Panc1 (cell line): ENCODE data around the gene ABCB6. TPM values are rescaled to one million over a fixed set of nuclear protein-coding genes. Genes with fewer than 3 reads are reported as not detected.

Experiments
- ATAC-seq: fragments of 200-7000 bp; cut with Tn5 transposase; 2 replicates; pipeline ENCODE4 v1.9.1; 2020; ENCODE audit warnings: mild to moderate bottlenecking, moderate library complexity
- BruUV-seq: library from RNA; stranded (reverse); fragments of 400-500 nt; replicated peaks from 2 replicates; lab custom pipeline; 2021; lab: Mats Ljungman, UMichigan
- CTCF ChIA-PET: fragments of 300-600 bp; sonication (Branson Sonifier 250); formaldehyde crosslinking; loops from one replicate; lab custom pipeline; 2022; ENCODE audit warnings: antibody characterized with exemption; lab: Charles Lee
- POLR2A ChIA-PET: fragments of 300-600 bp; sonication (Branson Sonifier 250); formaldehyde crosslinking; loops from one replicate; lab custom pipeline; 2022; ENCODE audit warnings: antibody characterized with exemption; lab: Charles Lee
- DNase-seq: peaks from one replicate; pipeline ENCODE4 v3.0.0-alpha.2; 2010; ENCODE audit warnings: low read depth, low spot score
- H3K27ac ChIP-seq: 2 replicates; pipeline ENCODE4 v1.5.1; 2011; ENCODE audit warnings: mild to moderate bottlenecking, low read length, inconsistent platforms
- H3K27me3 ChIP-seq: fragments of 200-500 bp; sonication (Bioruptor generic); 2 replicates; pipeline ENCODE4 v1.6.0; 2014; ENCODE audit warnings: low read length, inconsistent platforms; ENCODE audit not compliant: control insufficient read depth, insufficient read depth
- H3K36me3 ChIP-seq: fragments of 200-500 bp; sonication (Bioruptor generic); 2 replicates; pipeline ENCODE4 v1.5.1; 2014; ENCODE audit warnings: inconsistent platforms, mild to moderate bottlenecking, low read length, moderate library complexity; ENCODE audit not compliant: control insufficient read depth, insufficient read depth
- H3K4me1 ChIP-seq: 2 replicates; pipeline ENCODE4 v1.5.1; 2011; ENCODE audit warnings: inconsistent platforms, mild to moderate bottlenecking, low read length, moderate library complexity; ENCODE audit not compliant: control insufficient read depth, insufficient read depth
- H3K4me3 ChIP-seq, 2 experiments: 2 replicates each; pipeline ENCODE4 v1.5.1; 2011 to 2012; ENCODE audit warnings: low read depth in 2 of 2, low read length in 2 of 2, mild to moderate bottlenecking in 2 of 2, inconsistent platforms in 1 of 2, moderate library complexity in 1 of 2
- H3K9me3 ChIP-seq: fragments of 200-500 bp; sonication (Bioruptor generic); 2 replicates; pipeline ENCODE4 v1.5.1; 2014; ENCODE audit warnings: low read depth, mild to moderate bottlenecking, inconsistent platforms, low read length, moderate library complexity; ENCODE audit not compliant: control insufficient read depth, insufficient read depth
- POLR2AphosphoS5 ChIP-seq: IDR thresholded peaks from 2 replicates; pipeline ENCODE4 v1.6.1; 2012; ENCODE audit warnings: mild to moderate bottlenecking, low read depth, low read length, moderate library complexity
- SIN3A ChIP-seq: IDR thresholded peaks from 2 replicates; pipeline ENCODE4 v1.6.1; 2012; ENCODE audit warnings: low read depth, mild to moderate bottlenecking, low read length, moderate library complexity, borderline replicate concordance; ENCODE audit not compliant: insufficient read depth
- TCF7L2 ChIP-seq: IDR thresholded peaks from 2 replicates; pipeline ENCODE4 v1.6.1; 2011; ENCODE audit warnings: mild to moderate bottlenecking, low read depth, low read length, inconsistent platforms
- in situ Hi-C: cut with HindIII; loops from 2 replicates; pipeline ENCODE4 v1.10.0; 2016; ENCODE audit warnings: low sequenced_read_pairs, low pct_unique_long_range_greater_than_20kb
- intact Hi-C: fragments of 100-400 bp; cut with micrococcal nuclease; formaldehyde crosslinking; loops from one replicate; pipeline ENCODE4 v1.10.0; 2022; ENCODE audit not compliant: unreplicated experiment
- total RNA-seq: library from RNA; stranded (reverse); gene quantifications from one replicate; pipeline ENCODE4 v1.2.1, GENCODE V29; 2021; ENCODE audit not compliant: unreplicated experiment
- TF ChIP-seq, protein P1 (sequence below): fragments of 450-650 bp; IDR thresholded peaks from 2 replicates; pipeline ENCODE4 v1.5.1; 2017; ENCODE audit warnings: mild to moderate bottlenecking
- TF ChIP-seq, protein P2 (sequence below), 2 experiments: IDR thresholded peaks; 2 replicates each; pipeline ENCODE4 v1.6.1; 2011 to 2012; ENCODE audit warnings: low read depth in 2 of 2, control low read depth in 1 of 2, low read length in 1 of 2, mild to moderate bottlenecking in 1 of 2, moderate library complexity in 1 of 2; ENCODE audit not compliant: insufficient read depth in 1 of 2

ABCB6 gene
- total RNA-seq, 1 experiment from 2014 or later, result 19.0 TPM

DNA sequence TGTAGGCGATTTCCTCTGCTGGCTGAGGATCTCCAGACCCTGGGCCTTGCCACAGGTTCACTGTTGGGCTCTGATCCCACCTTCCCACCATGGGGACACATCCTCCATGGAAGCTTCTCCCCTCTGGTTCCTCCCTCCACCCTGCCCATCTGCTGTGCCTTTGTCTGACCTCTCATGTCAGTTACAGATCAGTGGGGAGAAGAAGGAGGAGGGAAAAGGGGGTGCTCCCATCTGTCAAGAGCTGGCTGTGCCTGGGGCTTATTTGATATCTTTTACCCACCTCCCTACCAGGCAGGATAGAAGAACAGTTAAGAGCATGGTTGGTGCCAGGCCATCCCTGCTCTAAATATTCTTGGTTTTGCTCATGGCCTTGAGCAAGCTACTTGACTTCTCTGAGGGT is 48.1 kb upstream of the ABCB6 start:
- H3K27ac ChIP-seq, result no peak overlapping the region

DNA sequence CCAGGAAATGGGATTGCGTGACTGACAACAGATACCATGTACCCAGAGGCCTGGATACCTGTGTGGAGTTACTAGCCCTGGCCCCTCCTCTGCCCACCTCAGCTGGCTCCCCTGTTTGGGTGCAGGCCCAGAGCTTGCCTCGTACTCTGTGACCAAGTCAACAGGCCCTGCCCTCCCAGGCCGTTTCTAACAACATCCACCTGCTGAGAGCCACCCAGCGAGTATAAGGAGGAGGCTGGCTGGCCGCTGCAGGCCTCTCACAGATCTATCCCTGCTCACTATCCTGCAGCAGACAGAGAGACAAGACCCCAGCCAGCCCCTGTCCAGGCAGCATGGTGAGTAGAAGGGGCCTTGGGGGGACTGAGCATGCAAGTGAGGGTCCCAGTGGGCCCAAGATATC is 47.5 kb upstream of the ABCB6 start:
- BruUV-seq, result no TSS peak
- in situ Hi-C loops, result no loop called here
- ATAC-seq (no peak), DNase-seq (no peak)
- no peaks in the 10 kb centered on the region for H3K9me3 ChIP-seq
- no peak overlapping the region for H3K27ac ChIP-seq
- H3K27me3 ChIP-seq, result no peaks in the 10 kb centered on the region
- ChIA-PET POLR2A (interaction anchor here (0.5 kb wide), 1 partner anchor 29 kb away, joined by 5 read pairs; no protein-coding TSS in a partner anchor), CTCF (no interaction called here)
- no peaks in the 10 kb centered on the region for H3K36me3 ChIP-seq
- H3K4me3 ChIP-seq, result no peak overlapping the region
- TF ChIP-seq, protein P1, sequence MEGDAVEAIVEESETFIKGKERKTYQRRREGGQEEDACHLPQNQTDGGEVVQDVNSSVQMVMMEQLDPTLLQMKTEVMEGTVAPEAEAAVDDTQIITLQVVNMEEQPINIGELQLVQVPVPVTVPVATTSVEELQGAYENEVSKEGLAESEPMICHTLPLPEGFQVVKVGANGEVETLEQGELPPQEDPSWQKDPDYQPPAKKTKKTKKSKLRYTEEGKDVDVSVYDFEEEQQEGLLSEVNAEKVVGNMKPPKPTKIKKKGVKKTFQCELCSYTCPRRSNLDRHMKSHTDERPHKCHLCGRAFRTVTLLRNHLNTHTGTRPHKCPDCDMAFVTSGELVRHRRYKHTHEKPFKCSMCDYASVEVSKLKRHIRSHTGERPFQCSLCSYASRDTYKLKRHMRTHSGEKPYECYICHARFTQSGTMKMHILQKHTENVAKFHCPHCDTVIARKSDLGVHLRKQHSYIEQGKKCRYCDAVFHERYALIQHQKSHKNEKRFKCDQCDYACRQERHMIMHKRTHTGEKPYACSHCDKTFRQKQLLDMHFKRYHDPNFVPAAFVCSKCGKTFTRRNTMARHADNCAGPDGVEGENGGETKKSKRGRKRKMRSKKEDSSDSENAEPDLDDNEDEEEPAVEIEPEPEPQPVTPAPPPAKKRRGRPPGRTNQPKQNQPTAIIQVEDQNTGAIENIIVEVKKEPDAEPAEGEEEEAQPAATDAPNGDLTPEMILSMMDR, result no peak
- no peak for TF ChIP-seq TCF7L2
- TF ChIP-seq, protein P2, sequence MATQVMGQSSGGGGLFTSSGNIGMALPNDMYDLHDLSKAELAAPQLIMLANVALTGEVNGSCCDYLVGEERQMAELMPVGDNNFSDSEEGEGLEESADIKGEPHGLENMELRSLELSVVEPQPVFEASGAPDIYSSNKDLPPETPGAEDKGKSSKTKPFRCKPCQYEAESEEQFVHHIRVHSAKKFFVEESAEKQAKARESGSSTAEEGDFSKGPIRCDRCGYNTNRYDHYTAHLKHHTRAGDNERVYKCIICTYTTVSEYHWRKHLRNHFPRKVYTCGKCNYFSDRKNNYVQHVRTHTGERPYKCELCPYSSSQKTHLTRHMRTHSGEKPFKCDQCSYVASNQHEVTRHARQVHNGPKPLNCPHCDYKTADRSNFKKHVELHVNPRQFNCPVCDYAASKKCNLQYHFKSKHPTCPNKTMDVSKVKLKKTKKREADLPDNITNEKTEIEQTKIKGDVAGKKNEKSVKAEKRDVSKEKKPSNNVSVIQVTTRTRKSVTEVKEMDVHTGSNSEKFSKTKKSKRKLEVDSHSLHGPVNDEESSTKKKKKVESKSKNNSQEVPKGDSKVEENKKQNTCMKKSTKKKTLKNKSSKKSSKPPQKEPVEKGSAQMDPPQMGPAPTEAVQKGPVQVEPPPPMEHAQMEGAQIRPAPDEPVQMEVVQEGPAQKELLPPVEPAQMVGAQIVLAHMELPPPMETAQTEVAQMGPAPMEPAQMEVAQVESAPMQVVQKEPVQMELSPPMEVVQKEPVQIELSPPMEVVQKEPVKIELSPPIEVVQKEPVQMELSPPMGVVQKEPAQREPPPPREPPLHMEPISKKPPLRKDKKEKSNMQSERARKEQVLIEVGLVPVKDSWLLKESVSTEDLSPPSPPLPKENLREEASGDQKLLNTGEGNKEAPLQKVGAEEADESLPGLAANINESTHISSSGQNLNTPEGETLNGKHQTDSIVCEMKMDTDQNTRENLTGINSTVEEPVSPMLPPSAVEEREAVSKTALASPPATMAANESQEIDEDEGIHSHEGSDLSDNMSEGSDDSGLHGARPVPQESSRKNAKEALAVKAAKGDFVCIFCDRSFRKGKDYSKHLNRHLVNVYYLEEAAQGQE (IDR thresholded peaks at IDR 0.05; ENCODE audit: insufficient read depth in 1 of 2, low read depth in 2 of 2, low read length in 1 of 2), result no peak
- TF ChIP-seq SIN3A, result no peak
- no peak for TF ChIP-seq POLR2AphosphoS5
- intact Hi-C loops, result no loop called here
- H3K4me1 ChIP-seq, result no peaks in the 10 kb centered on the region

More for the DNA sequence above, 48.1 kb upstream of the ABCB6 start:
- CTCF ChIA-PET, result no interaction called here
- in situ Hi-C loops, result no loop called here
- no peak for ATAC-seq
- no peaks in the 10 kb centered on the region for H3K27me3 ChIP-seq
- TF ChIP-seq POLR2AphosphoS5, result no peak
- TF ChIP-seq TCF7L2, result no peak
- TF ChIP-seq SIN3A, result no peak
- TF ChIP-seq, protein P2 (IDR thresholded peaks at IDR 0.05; ENCODE audit: insufficient read depth in 1 of 2, low read depth in 2 of 2, low read length in 1 of 2), result no peak
- TF ChIP-seq, protein P1, result no peak
- no peak overlapping the region for H3K4me3 ChIP-seq
- POLR2A ChIA-PET, result no interaction called here
- intact Hi-C loops, result no loop called here
- no peaks in the 10 kb centered on the region for H3K36me3 ChIP-seq
- BruUV-seq, result no TSS peak
- no peaks in the 10 kb centered on the region for H3K9me3 ChIP-seq
- DNase-seq, result no peak
- H3K4me1 ChIP-seq, result no peaks in the 10 kb centered on the region
